Bronchial epithelial cell (primary cell): ENCODE measurements around the gene LSP1. TPM values are rescaled to one million over a fixed set of nuclear protein-coding genes. Genes with fewer than 3 reads are reported as not detected.
A peak's percentile ranks its signal among the peaks of the same experiment; 100 is the strongest.

Experiments used
- DNase-seq: peaks from one replicate; pipeline ENCODE4 v3.0.0-alpha.2; 2010; ENCODE audit warnings: low read depth
- FAIRE-seq: peaks from 2 replicates; lab custom pipeline; 2011; peaks lifted over from hg19 to GRCh38; lab: Jason Lieb, UNC
- H3K27me3 ChIP-seq: 2 replicates; pipeline ENCODE4 v1.5.1; 2011; ENCODE audit warnings: low read length; ENCODE audit not compliant: control insufficient read depth, insufficient read depth
- H3K36me3 ChIP-seq: 2 replicates; pipeline ENCODE4 v1.5.1; 2011; ENCODE audit warnings: low read length; ENCODE audit not compliant: control insufficient read depth, insufficient read depth
- H3K4me3 ChIP-seq: 2 replicates; pipeline ENCODE4 v1.5.1; 2011; ENCODE audit warnings: mild to moderate bottlenecking, low read depth, low read length, control low read depth
- total RNA-seq: library from RNA; depleted of rRNA; stranded (reverse); fragments of >200 nt; gene quantifications from 2 replicates; pipeline ENCODE4 v1.2.1, GENCODE V29; 2014
- TF ChIP-seq, protein P1 (sequence below): IDR thresholded peaks from 2 replicates; pipeline ENCODE4 v1.5.1; 2011; ENCODE audit warnings: mild to moderate bottlenecking, moderate library complexity, low read length, control low read depth, inconsistent platforms; ENCODE audit not compliant: insufficient read depth, severe bottlenecking

LSP1 gene
- total RNA-seq, 1 donor from 2014 or later: 0.26 TPM

- H3K4me3 ChIP-seq: no peak overlapping the region
- no peak for DNase-seq
- FAIRE-seq: no peak
- TF ChIP-seq, protein P1, sequence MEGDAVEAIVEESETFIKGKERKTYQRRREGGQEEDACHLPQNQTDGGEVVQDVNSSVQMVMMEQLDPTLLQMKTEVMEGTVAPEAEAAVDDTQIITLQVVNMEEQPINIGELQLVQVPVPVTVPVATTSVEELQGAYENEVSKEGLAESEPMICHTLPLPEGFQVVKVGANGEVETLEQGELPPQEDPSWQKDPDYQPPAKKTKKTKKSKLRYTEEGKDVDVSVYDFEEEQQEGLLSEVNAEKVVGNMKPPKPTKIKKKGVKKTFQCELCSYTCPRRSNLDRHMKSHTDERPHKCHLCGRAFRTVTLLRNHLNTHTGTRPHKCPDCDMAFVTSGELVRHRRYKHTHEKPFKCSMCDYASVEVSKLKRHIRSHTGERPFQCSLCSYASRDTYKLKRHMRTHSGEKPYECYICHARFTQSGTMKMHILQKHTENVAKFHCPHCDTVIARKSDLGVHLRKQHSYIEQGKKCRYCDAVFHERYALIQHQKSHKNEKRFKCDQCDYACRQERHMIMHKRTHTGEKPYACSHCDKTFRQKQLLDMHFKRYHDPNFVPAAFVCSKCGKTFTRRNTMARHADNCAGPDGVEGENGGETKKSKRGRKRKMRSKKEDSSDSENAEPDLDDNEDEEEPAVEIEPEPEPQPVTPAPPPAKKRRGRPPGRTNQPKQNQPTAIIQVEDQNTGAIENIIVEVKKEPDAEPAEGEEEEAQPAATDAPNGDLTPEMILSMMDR: no peak
- peaks cover 4% of the 10 kb centered on the region for H3K27me3 ChIP-seq
- no peaks in the 10 kb centered on the region for H3K36me3 ChIP-seq
These were observed 2.3 kb downstream of the LSP1 start for GRCh38 chr11:1854949-1855885.

GRCh38 chr11:1855886-1856265 lies 3.0 kb downstream of the LSP1 start:
- peaks cover 4% of the 10 kb centered on the region for H3K27me3 ChIP-seq
- DNase-seq (no peak), FAIRE-seq (peak; percentile 13)
- TF ChIP-seq, protein P1: no peak
- H3K4me3 ChIP-seq: no peak overlapping the region
- no peaks in the 10 kb centered on the region for H3K36me3 ChIP-seq

- Histone ChIP-seq H3K36me3 (no peaks in the 10 kb centered on the region), H3K27me3 (peaks cover 4% of the 10 kb centered on the region), H3K4me3 (no peak overlapping the region)
- FAIRE-seq (no peak), DNase-seq (no peak)
- TF ChIP-seq, protein P1: no peak
These were observed 3.6 kb downstream of the LSP1 start for GRCh38 chr11:1856306-1857005.

DNA sequence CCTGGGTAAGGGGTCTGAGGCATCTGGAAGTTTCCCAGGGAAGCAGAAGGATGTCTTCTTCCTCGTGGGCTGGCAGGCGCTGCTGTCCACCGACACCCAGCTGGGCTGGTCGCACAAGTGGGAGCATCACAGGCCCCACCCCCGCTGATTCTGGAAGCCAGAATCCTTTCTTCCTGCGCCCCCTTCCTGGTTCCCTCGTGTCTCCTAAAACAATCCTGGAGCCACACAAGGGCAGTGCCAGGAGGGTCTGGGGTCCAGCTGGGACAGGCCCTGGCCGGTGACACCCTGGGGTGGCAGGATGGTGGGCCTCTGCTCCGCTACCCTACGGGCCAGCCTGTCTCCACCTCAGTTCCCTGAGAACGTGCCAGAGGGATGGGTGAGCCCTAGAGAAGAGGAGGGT lies 4.2 kb downstream of the LSP1 start:
- TF ChIP-seq, protein P1: no peak
- DNase-seq (no peak), FAIRE-seq (no peak)
- no peak overlapping the region for H3K4me3 ChIP-seq
- peaks cover 4% of the 10 kb centered on the region for H3K27me3 ChIP-seq
- no peaks in the 10 kb centered on the region for H3K36me3 ChIP-seq

DNA sequence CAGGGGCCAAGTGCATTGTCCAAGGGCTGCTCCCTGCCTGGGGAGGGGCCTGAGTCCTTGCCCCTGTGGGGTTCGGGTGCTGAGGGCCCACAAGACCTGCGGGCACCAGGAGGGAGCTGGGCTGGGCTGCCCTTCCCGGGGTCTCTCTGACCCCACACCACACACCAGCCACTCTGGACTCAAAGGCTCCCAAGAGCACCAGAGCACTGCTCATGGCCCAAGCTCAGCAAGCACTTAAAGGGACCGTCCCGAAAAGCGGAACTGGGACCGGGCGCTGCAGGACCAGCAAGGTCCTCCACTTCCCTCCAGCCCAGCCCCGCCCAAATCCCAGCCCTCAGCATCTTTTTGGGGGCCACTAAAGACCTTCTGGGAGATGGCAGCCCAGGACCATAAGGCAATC lies 5.3 kb downstream of the LSP1 start:
- H3K4me3 ChIP-seq: no peak overlapping the region
- no peaks in the 10 kb centered on the region for H3K36me3 ChIP-seq
- H3K27me3 ChIP-seq: no peaks in the 10 kb centered on the region
- DNase-seq (no peak), FAIRE-seq (no peak)
- TF ChIP-seq, protein P1: no peak
